ENCODE measurements around the gene ANKRD44. TPM values are rescaled to one million over a fixed set of nuclear protein-coding genes. Genes with fewer than 3 reads are reported as not detected.

Gene ANKRD44
- total and polyA plus RNA-seq, 2 of the 8 experiments (the other 6 are each of a cell fraction or from before 2014, with no cell fraction given) = 1.2 to 1.3 TPM

- no peak overlapping the region for H2BK20ac ChIP-seq (ENCODE audit: low read length)
- no peaks in the 10 kb centered on the region for H3K79me2 ChIP-seq (ENCODE audit: control insufficient read depth in 1 of 2, insufficient read depth in 2 of 2, low read length in 2 of 2)
- no peak overlapping the region for H2AK5ac ChIP-seq (ENCODE audit: low read depth, low read length)
- H3K14ac ChIP-seq (ENCODE audit: insufficient read length) = no peak overlapping the region
- ChIA-PET CTCF (ENCODE audit: partially characterized antibody) (no interaction called here), POLR2A (ENCODE audit: partially characterized antibody) (no interaction called here)
- no peaks in the 10 kb centered on the region for H3K36me3 ChIP-seq (ENCODE audit: control insufficient read depth in 2 of 4, insufficient read depth in 4 of 4, low read length in 3 of 4)
- H3K79me1 ChIP-seq (ENCODE audit: low read depth, low read length) = no peaks in the 10 kb centered on the region
- no peak overlapping the region for H3K4me2 ChIP-seq (ENCODE audit: insufficient read depth in 1 of 2, low read depth in 2 of 2, low read length in 2 of 2)
- no peaks in the 10 kb centered on the region for H4K20me1 ChIP-seq (replicated peaks in 1 of 2; ENCODE audit: control insufficient read depth in 1 of 2, insufficient read depth in 2 of 2, low read length in 2 of 2)
- H4K5ac ChIP-seq (ENCODE audit: insufficient read length, low read depth, low read length) = no peak overlapping the region
- H3K4ac ChIP-seq (replicated peaks; ENCODE audit: insufficient read length, low read depth, low read length) = no peak overlapping the region
- no peak overlapping the region for H3K4me3 ChIP-seq (ENCODE audit: extremely low read depth in 1 of 4, insufficient read depth in 2 of 4, low read depth in 3 of 4, low read length in 4 of 4)
- H3K23ac ChIP-seq (ENCODE audit: insufficient read length) = no peak overlapping the region
- WGBS, 2 experiments (ENCODE audit: extremely low coverage in 1 of 2, insufficient coverage in 1 of 2, insufficient read length in 1 of 2, insufficient replicate concordance in 2 of 2, low coverage in 1 of 2, low lambda C conversion rate in 2 of 2, missing lambda C conversion rate in 1 of 2) = 86% methylated on average over 4 of the region's 4 CpGs; no CpG with 5 or more reads in 1 of the 2 experiments
- no peak overlapping the region for H2BK12ac ChIP-seq (ENCODE audit: low read depth, low read length)
- H4K8ac ChIP-seq (ENCODE audit: extremely low read depth, insufficient read depth, low read length) = no peak overlapping the region
- H2BK120ac ChIP-seq (replicated peaks; ENCODE audit: low read depth, low read length) = no peak overlapping the region
- H3K9ac ChIP-seq (replicated peaks in 1 of 4; ENCODE audit: extremely low read depth in 1 of 4, low read depth in 3 of 4, low read length in 3 of 4) = no peak overlapping the region
- no peak overlapping the region for H3K27ac ChIP-seq (ENCODE audit: low read depth, low read length)
- H2BK15ac ChIP-seq (ENCODE audit: low read length) = no peak overlapping the region
- no peaks in the 10 kb centered on the region for H3K9me3 ChIP-seq (ENCODE audit: insufficient read depth in 2 of 2, low read depth in 1 of 2, low read length in 1 of 2)
- no peak overlapping the region for H4K91ac ChIP-seq (replicated peaks; ENCODE audit: insufficient read length, low read length)
- H3K23me2 ChIP-seq (ENCODE audit: low read depth, low read length) = no peaks in the 10 kb centered on the region
- FAIRE-seq (no peak), DNase-seq (ENCODE audit: low read depth in 1 of 2, low spot score in 2 of 2) (no peak)
- no peak overlapping the region for H2AFZ ChIP-seq (ENCODE audit: low read length)
- no peak overlapping the region for H3K56ac ChIP-seq (replicated peaks; ENCODE audit: insufficient read length, low read depth, low read length)
- no peak overlapping the region for H2BK5ac ChIP-seq (ENCODE audit: low read depth, low read length)
- peaks cover 0 to 6% (median 2%) of the 10 kb centered on the region in 4 experiments; a peak in 4 of 7 replicates for H3K4me1 ChIP-seq (replicated peaks in 1 of 4; ENCODE audit: control insufficient read depth in 3 of 4, insufficient read depth in 4 of 4, low read length in 3 of 4)
- H3K27me3 ChIP-seq (replicated peaks in 1 of 4; ENCODE audit: control insufficient read depth in 3 of 4, extremely low read depth in 1 of 4, insufficient read depth in 3 of 4, low read length in 3 of 4) = no peaks in the 10 kb centered on the region
- no peak overlapping the region for H3K18ac ChIP-seq (ENCODE audit: extremely low read depth, low read length)
- TF ChIP-seq RFX5 (IDR thresholded peaks at IDR 0.05; ENCODE audit: borderline replicate concordance, low read depth, low read length) = no peak
- TF ChIP-seq GTF2F1 (IDR thresholded peaks at IDR 0.05; ENCODE audit: borderline replicate concordance, low read depth, low read length) = no peak
- TF ChIP-seq CHD1 (IDR thresholded peaks at IDR 0.05; ENCODE audit: low read depth, low read length) = no peak
- TF ChIP-seq BCL11A (IDR thresholded peaks at IDR 0.05; ENCODE audit: low read depth in 2 of 2, low read length in 2 of 2) = no peak
- TF ChIP-seq CREB1 (IDR thresholded peaks at IDR 0.05) = no peak
- TF ChIP-seq JUN (IDR thresholded peaks at IDR 0.05; ENCODE audit: low read depth, low read length) = no peak
Observed at GRCh38 chr2:196989496-196989895, 321.1 kb downstream of the ANKRD44 start.

Data from H1 (cell line).